Stomach (tissue), 4 donors: ENCODE data around the gene IRF1.

Source experiments
- POLR2A ChIP-seq, 4 donors: fragments of 450-650 bp; IDR thresholded peaks; one replicate each; pipeline ENCODE4 v1.6.1; 2016; ENCODE audit warnings: antibody characterized with exemption in 4 of 4, control low read depth in 2 of 4, mild to moderate bottlenecking in 1 of 4, moderate library complexity in 1 of 4
- TF ChIP-seq, protein P1 (sequence below), 7 experiments: fragments of 450-650 bp in 4 of 7; fragments of 200-600 bp in 3 of 7; sonication (generic) in 3 of 7; IDR thresholded peaks; one replicate each; pipeline ENCODE4 v1.5.1; 2016 to 2019; ENCODE audit warnings: antibody characterized with exemption in 7 of 7, control low read depth in 2 of 7, mild to moderate bottlenecking in 1 of 7

DNA sequence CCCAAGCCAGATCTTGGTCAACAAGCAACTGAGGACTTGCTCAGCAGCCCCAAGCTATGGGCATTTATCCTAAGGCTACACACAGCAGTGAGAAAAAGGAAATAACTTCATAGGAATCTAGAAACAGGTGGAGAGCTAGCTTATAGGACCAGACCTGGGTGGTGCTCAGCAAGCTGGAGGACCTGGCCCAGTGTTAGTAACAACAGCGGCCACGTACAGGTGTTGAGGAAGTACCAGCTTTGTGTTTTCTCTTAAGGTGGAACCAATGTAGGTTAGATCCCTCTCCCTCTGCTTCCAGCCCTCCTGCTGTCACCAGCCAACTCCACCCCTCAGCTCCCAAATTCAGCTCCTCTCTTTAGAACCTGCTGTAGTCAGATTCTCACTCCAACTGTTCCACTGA is 43.4 kb downstream of the IRF1 start:
- TF ChIP-seq POLR2A (IDR thresholded peaks at IDR 0.05): no peak
- TF ChIP-seq, protein P1, sequence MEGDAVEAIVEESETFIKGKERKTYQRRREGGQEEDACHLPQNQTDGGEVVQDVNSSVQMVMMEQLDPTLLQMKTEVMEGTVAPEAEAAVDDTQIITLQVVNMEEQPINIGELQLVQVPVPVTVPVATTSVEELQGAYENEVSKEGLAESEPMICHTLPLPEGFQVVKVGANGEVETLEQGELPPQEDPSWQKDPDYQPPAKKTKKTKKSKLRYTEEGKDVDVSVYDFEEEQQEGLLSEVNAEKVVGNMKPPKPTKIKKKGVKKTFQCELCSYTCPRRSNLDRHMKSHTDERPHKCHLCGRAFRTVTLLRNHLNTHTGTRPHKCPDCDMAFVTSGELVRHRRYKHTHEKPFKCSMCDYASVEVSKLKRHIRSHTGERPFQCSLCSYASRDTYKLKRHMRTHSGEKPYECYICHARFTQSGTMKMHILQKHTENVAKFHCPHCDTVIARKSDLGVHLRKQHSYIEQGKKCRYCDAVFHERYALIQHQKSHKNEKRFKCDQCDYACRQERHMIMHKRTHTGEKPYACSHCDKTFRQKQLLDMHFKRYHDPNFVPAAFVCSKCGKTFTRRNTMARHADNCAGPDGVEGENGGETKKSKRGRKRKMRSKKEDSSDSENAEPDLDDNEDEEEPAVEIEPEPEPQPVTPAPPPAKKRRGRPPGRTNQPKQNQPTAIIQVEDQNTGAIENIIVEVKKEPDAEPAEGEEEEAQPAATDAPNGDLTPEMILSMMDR (IDR thresholded peaks at IDR 0.05): no peak
